Psoas muscle (tissue), 8 donors: ENCODE results near the gene EFHD2. TPM values are rescaled to one million over a fixed set of nuclear protein-coding genes. Genes with fewer than 3 reads are reported as not detected.
"Not testable (repeated sequence)": the region's sequence is repeated elsewhere in the genome, so short reads cannot be mapped to it uniquely, and the experiment has no call there.

Experiments
- ATAC-seq, 4 donors: fragments of 200-7000 bp; cut with Tn5 transposase; one replicate each; pipeline ENCODE4 v1.9.1; 2020; ENCODE audit warnings: moderate library complexity in 3 of 4, mild to moderate bottlenecking in 2 of 4
- DNase-seq, 2 donors: peaks; one replicate each; pipeline ENCODE4 v3.0.0-alpha.2; 2020
- H3K27ac ChIP-seq: fragments of 200-600 bp; one replicate; pipeline ENCODE4 v1.8.0; 2022
- H3K27me3 ChIP-seq, 3 donors: fragments of 200-600 bp in 1 of 3; one replicate each; pipeline versions ENCODE4 v1.6.1 to v1.8.0; 2013 to 2022; ENCODE audit warnings: low read length in 2 of 3, mild to moderate bottlenecking in 2 of 3, moderate library complexity in 1 of 3; ENCODE audit not compliant: insufficient read depth in 3 of 3
- H3K36me3 ChIP-seq, 2 donors: fragments of 200-600 bp in 1 of 2; one replicate each; pipeline versions ENCODE4 v1.6.1 to v1.8.0; 2013 to 2022; ENCODE audit warnings: low read depth in 1 of 2, mild to moderate bottlenecking in 1 of 2, moderate library complexity in 1 of 2; ENCODE audit not compliant: insufficient read depth in 1 of 2
- H3K4me1 ChIP-seq: fragments of 200-600 bp; one replicate; pipeline ENCODE4 v1.8.0; 2022
- H3K4me3 ChIP-seq: fragments of 200-600 bp; one replicate; pipeline ENCODE4 v1.8.0; 2022; ENCODE audit warnings: mild to moderate bottlenecking
- H3K9me3 ChIP-seq: fragments of 200-600 bp; one replicate; pipeline ENCODE4 v1.8.0; 2022
- WGBS, 3 donors: extraction: QIAGEN DNeasy Blood & Tissue Kit; methylation state at CpG; one replicate each; pipeline versions ENCODE4 v1.1.6 to v1.1.7; 2013; 5-methylcytosine and 5-hydroxymethylcytosine counted together
- intact Hi-C, 2 donors: fragments of 100-400 bp; cut with DNase I; formaldehyde crosslinking; loops; one replicate each; pipeline versions ENCODE4 v1.11.0 to v1.14.2; 2022
- polyA plus RNA-seq, 3 donors: library from polyadenylated mRNA; stranded (reverse); fragments of 200-250 nt; gene quantifications; one replicate each; pipeline ENCODE4 v1.2.3, GENCODE V29; 2013
- total RNA-seq, 4 donors: library from RNA; stranded (reverse); fragmentation: NEBNext Ultra II Directional in 2 of 4; extraction: Animal tissue kit (Norgen Biotek cat#: 25700) in 2 of 4; gene quantifications; one replicate each; pipeline versions ENCODE4 v1.2.1 to v1.2.4, GENCODE V29; 2021 to 2023
- TF ChIP-seq, protein P1 (sequence below): fragments of 200-600 bp; IDR thresholded peaks from one replicate; pipeline ENCODE4 v1.8.0; 2022; ENCODE audit warnings: antibody characterized with exemption
- donor health status: healthy with polysubstance abuse.
- donor health status: DM: no; HTN: no; CAD: no; lungs with moderate emphysema.
- donor health status: Bipolar disorder and iron deficiency.
- donor health status: healthy.
- donor health status: DM: yes; HTN: yes; CAD: no.
- donor health status: DM: no; HTN: no; CAD: no.
- donor health status: DM: no; HTN: no; CAD: no.
- donor health status: DM: yes; HTN: yes; CAD: no.

EFHD2 gene
- total and polyA plus RNA-seq, 7 donors = 2.3 to 6.9 (median 5.4) TPM

GRCh38 chr1:15453734-15454133 is 44.0 kb downstream of the EFHD2 start:
- Histone ChIP-seq H3K27me3 (peaks cover 0 to 2% (median 0%) of the 10 kb centered on the region in 3 donors), H3K36me3 (no peaks in the 10 kb centered on the region), H3K9me3 (no peaks in the 10 kb centered on the region), H3K4me1 (no peaks in the 10 kb centered on the region), H3K4me3 (no peak overlapping the region), H3K27ac (no peak overlapping the region)
- DNase-seq (no peak), ATAC-seq (no peak)
- 73 to 84% (median 74%) methylated on average over 11 of the region's 11 CpGs for WGBS, 3 donors
- intact Hi-C loops = no loop called here
- TF ChIP-seq, protein P1, sequence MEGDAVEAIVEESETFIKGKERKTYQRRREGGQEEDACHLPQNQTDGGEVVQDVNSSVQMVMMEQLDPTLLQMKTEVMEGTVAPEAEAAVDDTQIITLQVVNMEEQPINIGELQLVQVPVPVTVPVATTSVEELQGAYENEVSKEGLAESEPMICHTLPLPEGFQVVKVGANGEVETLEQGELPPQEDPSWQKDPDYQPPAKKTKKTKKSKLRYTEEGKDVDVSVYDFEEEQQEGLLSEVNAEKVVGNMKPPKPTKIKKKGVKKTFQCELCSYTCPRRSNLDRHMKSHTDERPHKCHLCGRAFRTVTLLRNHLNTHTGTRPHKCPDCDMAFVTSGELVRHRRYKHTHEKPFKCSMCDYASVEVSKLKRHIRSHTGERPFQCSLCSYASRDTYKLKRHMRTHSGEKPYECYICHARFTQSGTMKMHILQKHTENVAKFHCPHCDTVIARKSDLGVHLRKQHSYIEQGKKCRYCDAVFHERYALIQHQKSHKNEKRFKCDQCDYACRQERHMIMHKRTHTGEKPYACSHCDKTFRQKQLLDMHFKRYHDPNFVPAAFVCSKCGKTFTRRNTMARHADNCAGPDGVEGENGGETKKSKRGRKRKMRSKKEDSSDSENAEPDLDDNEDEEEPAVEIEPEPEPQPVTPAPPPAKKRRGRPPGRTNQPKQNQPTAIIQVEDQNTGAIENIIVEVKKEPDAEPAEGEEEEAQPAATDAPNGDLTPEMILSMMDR = no peak

- WGBS, 3 donors = 57 to 72% (median 64%) methylated on average over 3 of the region's 3 CpGs
- DNase-seq (no peak), ATAC-seq (no peak)
- H3K4me1 ChIP-seq = no peaks in the 10 kb centered on the region
- H3K4me3 ChIP-seq = no peak overlapping the region
- H3K9me3 ChIP-seq = no peaks in the 10 kb centered on the region
- peaks cover 0 to 2% (median 0%) of the 10 kb centered on the region in 3 donors for H3K27me3 ChIP-seq
- TF ChIP-seq, protein P1 = no peak
- intact Hi-C loops = no loop called here
- H3K27ac ChIP-seq = no peak overlapping the region
- no peaks in the 10 kb centered on the region for H3K36me3 ChIP-seq
Observed at GRCh38 chr1:15454256-15454655, 44.6 kb downstream of the EFHD2 start.

DNA sequence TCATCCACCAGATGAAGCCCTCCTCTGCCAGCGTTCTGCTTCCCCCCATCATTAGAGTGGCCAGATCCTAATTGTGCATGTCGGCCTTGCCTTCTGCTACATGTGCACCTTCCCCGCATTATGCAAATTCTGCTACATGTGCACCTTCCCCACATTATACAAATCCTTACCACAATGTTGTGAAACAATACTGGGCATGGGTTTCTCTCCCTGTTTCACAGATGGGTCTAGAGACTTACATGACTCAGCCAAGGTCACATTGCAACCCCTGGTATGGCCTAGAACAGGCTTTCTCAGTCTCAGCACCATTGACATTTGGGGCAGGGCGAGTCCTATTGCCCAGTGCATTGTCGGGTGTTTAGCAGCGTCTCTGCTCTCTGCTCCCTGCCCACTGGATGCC is 45.8 kb downstream of the EFHD2 start:
- 77 to 89% (median 83%) methylated on average over 5 to 6 of the region's 6 CpGs for WGBS, 3 donors
- Histone ChIP-seq H3K27me3 (peaks cover 0 to 2% (median 0%) of the 10 kb centered on the region in 3 donors), H3K36me3 (no peaks in the 10 kb centered on the region), H3K4me1 (no peaks in the 10 kb centered on the region), H3K4me3 (no peak overlapping the region), H3K27ac (no peak overlapping the region), H3K9me3 (no peaks in the 10 kb centered on the region)
- ATAC-seq (no peak), DNase-seq (no peak)
- TF ChIP-seq, protein P1 = no peak
- intact Hi-C loops = no loop called here

- TF ChIP-seq, protein P1 = no peak
- Histone ChIP-seq H3K27me3 (peaks cover 0 to 2% (median 0%) of the 10 kb centered on the region in 3 donors), H3K9me3 (no peaks in the 10 kb centered on the region), H3K36me3 (no peaks in the 10 kb centered on the region), H3K4me3 (no peak within 1 kb of the TSS), H3K27ac (no peak within 1 kb of the TSS), H3K4me1 (no peaks in the 10 kb centered on the region)
- ATAC-seq = no peak
- 91 to 94% (median 91%) methylated on average over 8 of the region's 8 CpGs for WGBS, 3 donors
- no peak for DNase-seq
- intact Hi-C loops = no loop called here
Observed at GRCh38 chr1:15456313-15456954, 46.7 kb downstream of the EFHD2 start, which contains the start of gene CELA2A. CELA2A (plus strand) TSS chr1:15456732; CDS start chr1:15456754, 22 bp downstream.

DNA sequence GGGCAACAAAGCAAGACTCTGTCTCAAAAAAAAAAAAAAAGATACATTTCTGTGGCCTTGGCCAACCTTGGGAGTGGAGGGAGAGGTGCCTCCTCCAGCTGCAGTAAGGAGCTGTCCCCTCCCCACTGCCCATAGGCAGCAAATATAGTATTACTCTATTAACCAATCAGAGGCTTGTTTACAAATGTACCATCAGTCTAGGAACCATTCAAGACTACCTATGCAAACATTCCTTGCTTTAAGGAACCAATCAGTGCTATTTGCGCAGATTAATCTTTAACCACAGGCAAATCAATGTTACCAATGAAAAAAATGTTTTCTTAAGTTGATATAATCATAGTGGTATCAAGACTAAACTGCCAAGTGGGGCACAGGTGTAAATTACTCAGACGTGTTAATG is 47.9 kb downstream of the EFHD2 start:
- intact Hi-C loops = no loop called here

GRCh38 chr1:15458388-15458787 is 48.7 kb downstream of the EFHD2 start:
- H3K27me3 ChIP-seq, H3K9me3 ChIP-seq, DNase-seq, H3K4me1 ChIP-seq, H3K4me3 ChIP-seq, H3K36me3 ChIP-seq, ATAC-seq, intact Hi-C loops, H3K27ac ChIP-seq: not testable (repeated sequence)
- WGBS, 3 donors = 81 to 89% (median 88%) methylated on average over 4 of the region's 4 CpGs

More for the DNA sequence above, 47.9 kb downstream of the EFHD2 start:
- DNase-seq = no peak
- TF ChIP-seq, protein P1 = no peak
- peaks cover 0 to 2% (median 0%) of the 10 kb centered on the region in 3 donors for H3K27me3 ChIP-seq
- H3K36me3 ChIP-seq = no peaks in the 10 kb centered on the region
- ATAC-seq = no peak
- H3K27ac ChIP-seq = no peak overlapping the region
- WGBS, 3 donors = 81 to 87% (median 86%) methylated on average over 2 of the region's 2 CpGs
- no peaks in the 10 kb centered on the region for H3K4me1 ChIP-seq
- H3K9me3 ChIP-seq = no peaks in the 10 kb centered on the region
- H3K4me3 ChIP-seq = no peak overlapping the region
